K562 (cell line): ENCODE data around the gene PRKAR1B. TPM values are rescaled to one million over a fixed set of nuclear protein-coding genes. Genes with fewer than 3 reads are reported as not detected.
A peak's percentile ranks its signal among the peaks of the same experiment; 100 is the strongest.

Experiments used
- ARID1B ChIP-seq: fragments of 450-650 bp; IDR thresholded peaks from 2 replicates; pipeline ENCODE4 v1.6.1; 2016; ENCODE audit warnings: antibody characterized with exemption, mild to moderate bottlenecking, inconsistent platforms
- C11orf30 ChIP-seq: fragments of 450-650 bp; IDR thresholded peaks from 2 replicates; pipeline ENCODE4 v1.6.1; 2016; ENCODE audit warnings: low read depth, mild to moderate bottlenecking
- CBFA2T3 ChIP-seq: fragments of 450-650 bp; IDR thresholded peaks from 2 replicates; pipeline ENCODE4 v1.6.1; 2017
- CTBP1 ChIP-seq: fragments of 450-650 bp; IDR thresholded peaks from 2 replicates; pipeline ENCODE4 v1.6.1; 2016; ENCODE audit warnings: borderline replicate concordance
- EP300 ChIP-seq: IDR thresholded peaks from 2 replicates; pipeline ENCODE4 v1.6.1; 2012; ENCODE audit warnings: low read length, improper control_type of control experiment
- HDAC6 ChIP-seq: IDR thresholded peaks from 2 replicates; pipeline ENCODE4 v1.6.1; 2012; ENCODE audit warnings: low read depth, mild to moderate bottlenecking, control low read depth, inconsistent platforms, low read length, moderate library complexity
- KDM1A ChIP-seq, 2 experiments: fragments of 450-650 bp; IDR thresholded peaks; 2 replicates each; pipeline ENCODE4 v1.6.1; 2016; ENCODE audit warnings: mild to moderate bottlenecking in 2 of 2
- L3MBTL2 ChIP-seq: fragments of 450-650 bp; IDR thresholded peaks from 2 replicates; pipeline ENCODE4 v1.6.1; 2016; ENCODE audit warnings: mild to moderate bottlenecking, moderate library complexity
- MAFG ChIP-seq: fragments of 450-650 bp; conservative IDR thresholded peaks from 2 replicates; pipeline ENCODE4 v1.6.1; 2016; ENCODE audit warnings: missing genetic modification characterization, missing compliant biosample characterization
- MAFK ChIP-seq: IDR thresholded peaks from 2 replicates; pipeline ENCODE4 v1.6.1; 2011; ENCODE audit warnings: low read length, improper control_type of control experiment
- MCM7 ChIP-seq, 2 experiments: fragments of 450-650 bp; IDR thresholded peaks; 2 replicates each; pipeline ENCODE4 v1.6.1; 2016 to 2018
- NFE2 ChIP-seq: IDR thresholded peaks from 2 replicates; pipeline ENCODE4 v1.6.1; 2014; ENCODE audit warnings: antibody characterized with exemption, low read depth
- NFIC ChIP-seq: fragments of 450-650 bp; IDR thresholded peaks from 2 replicates; pipeline ENCODE4 v1.6.1; 2017; ENCODE audit warnings: mild to moderate bottlenecking, inconsistent platforms
- NFRKB ChIP-seq: fragments of 450-650 bp; IDR thresholded peaks from 2 replicates; pipeline ENCODE4 v1.6.1; 2016; ENCODE audit warnings: low read depth
- NR2C2 ChIP-seq, 2 experiments: fragments of 200-800 bp in 1 of 2; sonication (Bioruptor generic) in 1 of 2; sonication (generic) in 1 of 2; formaldehyde crosslinking in 1 of 2; IDR thresholded peaks; 2 replicates each; pipeline versions ENCODE4 v1.6.1 to v1.8.0; 2016 to 2022; ENCODE audit warnings: mild to moderate bottlenecking in 1 of 2, missing compliant biosample characterization in 1 of 2, missing genetic modification characterization in 1 of 2, missing genetic modification reagents in 1 of 2
- NR4A1 ChIP-seq, 2 experiments: fragments of 250-450 bp in 1 of 2; fragments of 450-650 bp in 1 of 2; sonication (Bioruptor Pico) in 1 of 2; IDR thresholded peaks; 2 replicates each; pipeline versions ENCODE4 v1.4.0 to v1.6.1; 2016 to 2020; ENCODE audit warnings: mild to moderate bottlenecking in 2 of 2, missing compliant biosample characterization in 1 of 2, missing genetic modification characterization in 1 of 2, moderate library complexity in 1 of 2
- RBFOX2 ChIP-seq: fragments of 200-400 bp; formaldehyde crosslinking; IDR thresholded peaks from 2 replicates; pipeline ENCODE4 v1.6.1; 2017; ENCODE audit warnings: low read depth, mild to moderate bottlenecking, low read length, moderate library complexity
- TRIM24 ChIP-seq, 2 experiments: fragments of 450-650 bp; IDR thresholded peaks; 2 replicates each; pipeline ENCODE4 v1.6.1; 2016
- ZBTB17 ChIP-seq: fragments of 450-650 bp; formaldehyde crosslinking; IDR thresholded peaks from 2 replicates; pipeline ENCODE4 v1.4.0; 2020; ENCODE audit warnings: mild to moderate bottlenecking
- ZKSCAN8 ChIP-seq: fragments of 200-800 bp; sonication (Bioruptor generic); IDR thresholded peaks from 2 replicates; pipeline ENCODE4 v1.6.1; 2016; ENCODE audit warnings: missing genetic modification characterization, missing compliant biosample characterization
- ZNF23 ChIP-seq: fragments of 250-450 bp; sonication (Bioruptor Pico); IDR thresholded peaks from 2 replicates; pipeline ENCODE4 v1.4.0; 2020; ENCODE audit warnings: mild to moderate bottlenecking
- ZNF232 ChIP-seq: sonication (generic); formaldehyde crosslinking; IDR thresholded peaks from 2 replicates; pipeline ENCODE4 v1.8.0; 2022; ENCODE audit warnings: mild to moderate bottlenecking, missing genetic modification reagents
- ZNF316 ChIP-seq: fragments of 450-650 bp; IDR thresholded peaks from 2 replicates; pipeline ENCODE4 v1.6.1; 2016
- polyA plus RNA-seq, 8 experiments: library from polyadenylated mRNA; depleted of rRNA in 4 of 8; stranded (reverse) in 5 of 8; unstranded in 3 of 8; fragments of >200 nt; fragmentation: Nextera tagmentation in 2 of 8; fragmentation: Illumina TruSeq in 1 of 8; extraction: Ambion mirVana in 2 of 8; extraction: Trizol in 1 of 8; gene quantifications; 2 replicates each; pipeline versions ENCODE4 v1.2.1 to v1.2.3, GENCODE V29; 2011 to 2014; ENCODE audit warnings: inconsistent platforms in 1 of 8, missing spikeins in 1 of 8
- total RNA-seq, 7 experiments: library from RNA; depleted of rRNA in 6 of 7; stranded (reverse); fragments of >200 nt in 6 of 7; fragmentation: Illumina TruSeq in 2 of 7; extraction: Trizol in 2 of 7; gene quantifications; 2 replicates each; pipeline versions ENCODE4 v1.2.1 to v1.2.3, GENCODE V29; 2011 to 2021; ENCODE audit warnings: low replicate concordance in 1 of 7
- TF ChIP-seq, protein P1 (sequence below): fragments of 450-650 bp; IDR thresholded peaks from 2 replicates; pipeline ENCODE4 v1.6.1; 2014; ENCODE audit warnings: low read depth, mild to moderate bottlenecking, moderate library complexity, borderline replicate concordance
- TF ChIP-seq, protein P2 (sequence below), 2 experiments: fragments of 450-650 bp; IDR thresholded peaks; 2 replicates each; pipeline ENCODE4 v1.6.1; 2018; ENCODE audit warnings: mild to moderate bottlenecking in 2 of 2, low read depth in 1 of 2; ENCODE audit not compliant: partially characterized antibody in 2 of 2

Gene PRKAR1B
- total and polyA plus RNA-seq, 9 of the 15 experiments (the other 6 are each of a cell fraction or from before 2014, with no cell fraction given), result 0.99 to 30.5 (median 12.7) TPM

DNA sequence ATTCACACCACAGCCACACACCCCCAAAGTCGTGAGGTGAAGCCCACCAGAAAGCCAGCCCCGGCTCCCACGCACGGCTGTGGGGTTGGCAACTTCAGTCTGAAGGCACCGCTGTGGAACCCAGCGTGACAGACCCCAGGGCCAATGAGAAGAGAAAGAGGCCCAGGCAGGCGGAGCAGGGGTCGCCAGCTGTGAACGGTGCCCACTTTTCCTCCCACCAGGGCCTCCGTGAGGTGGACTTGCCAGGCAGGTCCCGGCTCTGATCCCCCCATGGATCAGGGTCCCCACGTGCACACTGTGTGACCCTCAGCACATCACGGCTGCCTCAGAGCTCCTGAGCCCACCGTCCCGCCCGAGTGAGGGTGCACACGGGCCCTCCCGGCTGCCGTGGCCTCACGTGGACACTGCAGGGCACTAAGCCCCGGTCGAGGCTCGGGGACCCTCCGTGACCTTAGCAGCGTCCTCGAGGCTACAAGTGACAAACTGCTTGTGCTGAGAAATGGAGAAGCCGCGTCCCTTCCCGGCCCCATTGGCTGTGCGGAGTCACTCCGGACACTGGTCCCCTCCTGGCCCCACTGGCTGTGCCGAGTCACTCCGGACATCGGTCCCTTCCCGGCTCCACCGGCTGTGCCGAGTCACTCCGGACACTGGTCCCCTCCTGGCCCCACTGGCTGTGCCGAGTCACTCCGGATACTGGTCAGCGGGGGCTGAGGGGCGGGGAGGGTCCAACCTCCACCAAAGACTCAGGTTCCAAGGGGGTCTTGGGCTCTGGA is 135.0 kb downstream of the PRKAR1B start (continued):
- TF ChIP-seq NFE2, result peak; percentile 86
- 0 out of 2 replicates have a peak, but pooled peaks have one; percentile 18 for TF ChIP-seq CTBP1
- peak; percentile 88 for TF ChIP-seq C11orf30
- peak; percentile 66 for TF ChIP-seq MAFK
- TF ChIP-seq NR2C2 (CRISPR knock-in tag; IDR thresholded peaks at IDR 0.05), result no peak
- TF ChIP-seq NR2C2 (tag; IDR thresholded peaks at IDR 0.05), result peak; percentile 58; the same call in 1 of the 2 replicates
- TF ChIP-seq ZNF23 (CRISPR knock-in tag), result 0 out of 2 replicates have a peak, but pooled peaks have one; percentile 24
- TF ChIP-seq ZBTB17 (CRISPR knock-in tag), result 0 out of 2 replicates have a peak, but pooled peaks have one; percentile 57
- peak; percentile 71 for TF ChIP-seq NFRKB
- peak in 1 of 2 experiments; percentile 59; a peak in 1 of 4 replicates for TF ChIP-seq TRIM24 (IDR thresholded peaks at IDR 0.05)
- no peak for TF ChIP-seq HDAC6
- TF ChIP-seq, protein P1, sequence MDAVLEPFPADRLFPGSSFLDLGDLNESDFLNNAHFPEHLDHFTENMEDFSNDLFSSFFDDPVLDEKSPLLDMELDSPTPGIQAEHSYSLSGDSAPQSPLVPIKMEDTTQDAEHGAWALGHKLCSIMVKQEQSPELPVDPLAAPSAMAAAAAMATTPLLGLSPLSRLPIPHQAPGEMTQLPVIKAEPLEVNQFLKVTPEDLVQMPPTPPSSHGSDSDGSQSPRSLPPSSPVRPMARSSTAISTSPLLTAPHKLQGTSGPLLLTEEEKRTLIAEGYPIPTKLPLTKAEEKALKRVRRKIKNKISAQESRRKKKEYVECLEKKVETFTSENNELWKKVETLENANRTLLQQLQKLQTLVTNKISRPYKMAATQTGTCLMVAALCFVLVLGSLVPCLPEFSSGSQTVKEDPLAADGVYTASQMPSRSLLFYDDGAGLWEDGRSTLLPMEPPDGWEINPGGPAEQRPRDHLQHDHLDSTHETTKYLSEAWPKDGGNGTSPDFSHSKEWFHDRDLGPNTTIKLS, result peak; percentile 54; the same call in 1 of the 2 replicates
- TF ChIP-seq, protein P2, sequence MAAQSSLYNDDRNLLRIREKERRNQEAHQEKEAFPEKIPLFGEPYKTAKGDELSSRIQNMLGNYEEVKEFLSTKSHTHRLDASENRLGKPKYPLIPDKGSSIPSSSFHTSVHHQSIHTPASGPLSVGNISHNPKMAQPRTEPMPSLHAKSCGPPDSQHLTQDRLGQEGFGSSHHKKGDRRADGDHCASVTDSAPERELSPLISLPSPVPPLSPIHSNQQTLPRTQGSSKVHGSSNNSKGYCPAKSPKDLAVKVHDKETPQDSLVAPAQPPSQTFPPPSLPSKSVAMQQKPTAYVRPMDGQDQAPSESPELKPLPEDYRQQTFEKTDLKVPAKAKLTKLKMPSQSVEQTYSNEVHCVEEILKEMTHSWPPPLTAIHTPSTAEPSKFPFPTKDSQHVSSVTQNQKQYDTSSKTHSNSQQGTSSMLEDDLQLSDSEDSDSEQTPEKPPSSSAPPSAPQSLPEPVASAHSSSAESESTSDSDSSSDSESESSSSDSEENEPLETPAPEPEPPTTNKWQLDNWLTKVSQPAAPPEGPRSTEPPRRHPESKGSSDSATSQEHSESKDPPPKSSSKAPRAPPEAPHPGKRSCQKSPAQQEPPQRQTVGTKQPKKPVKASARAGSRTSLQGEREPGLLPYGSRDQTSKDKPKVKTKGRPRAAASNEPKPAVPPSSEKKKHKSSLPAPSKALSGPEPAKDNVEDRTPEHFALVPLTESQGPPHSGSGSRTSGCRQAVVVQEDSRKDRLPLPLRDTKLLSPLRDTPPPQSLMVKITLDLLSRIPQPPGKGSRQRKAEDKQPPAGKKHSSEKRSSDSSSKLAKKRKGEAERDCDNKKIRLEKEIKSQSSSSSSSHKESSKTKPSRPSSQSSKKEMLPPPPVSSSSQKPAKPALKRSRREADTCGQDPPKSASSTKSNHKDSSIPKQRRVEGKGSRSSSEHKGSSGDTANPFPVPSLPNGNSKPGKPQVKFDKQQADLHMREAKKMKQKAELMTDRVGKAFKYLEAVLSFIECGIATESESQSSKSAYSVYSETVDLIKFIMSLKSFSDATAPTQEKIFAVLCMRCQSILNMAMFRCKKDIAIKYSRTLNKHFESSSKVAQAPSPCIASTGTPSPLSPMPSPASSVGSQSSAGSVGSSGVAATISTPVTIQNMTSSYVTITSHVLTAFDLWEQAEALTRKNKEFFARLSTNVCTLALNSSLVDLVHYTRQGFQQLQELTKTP (IDR thresholded peaks at IDR 0.05; ENCODE audit: low read depth in 1 of 2, partially characterized antibody in 2 of 2), result no peak
- no peak for TF ChIP-seq MCM7 (IDR thresholded peaks at IDR 0.05)
- peak; percentile 73 for TF ChIP-seq ARID1B
- no peak for TF ChIP-seq NR4A1 (CRISPR knock-in tag; IDR thresholded peaks at IDR 0.05)
- peak; percentile 86 for TF ChIP-seq NR4A1 (tag; IDR thresholded peaks at IDR 0.05)
- peak; percentile 49; the same call in 1 of the 2 replicates for TF ChIP-seq L3MBTL2
- TF ChIP-seq EP300, result peak; percentile 76
- TF ChIP-seq RBFOX2, result peak; percentile 78
- 0 out of 2 replicates have a peak, but pooled peaks have one; percentile 16 for TF ChIP-seq ZKSCAN8 (CRISPR knock-in tag)
- TF ChIP-seq KDM1A (IDR thresholded peaks at IDR 0.05), result no peak
- TF ChIP-seq MAFG (tag), result peak; percentile 87
- TF ChIP-seq CBFA2T3, result peak; percentile 16; the same call in 1 of the 2 replicates
- TF ChIP-seq ZNF316, result peak; percentile 90
- TF ChIP-seq NFIC, result peak; percentile 23; the same call in 1 of the 2 replicates
- no peak for TF ChIP-seq ZNF232 (CRISPR knock-in tag)
